ENCODE results near the gene LRBA.

DNA sequence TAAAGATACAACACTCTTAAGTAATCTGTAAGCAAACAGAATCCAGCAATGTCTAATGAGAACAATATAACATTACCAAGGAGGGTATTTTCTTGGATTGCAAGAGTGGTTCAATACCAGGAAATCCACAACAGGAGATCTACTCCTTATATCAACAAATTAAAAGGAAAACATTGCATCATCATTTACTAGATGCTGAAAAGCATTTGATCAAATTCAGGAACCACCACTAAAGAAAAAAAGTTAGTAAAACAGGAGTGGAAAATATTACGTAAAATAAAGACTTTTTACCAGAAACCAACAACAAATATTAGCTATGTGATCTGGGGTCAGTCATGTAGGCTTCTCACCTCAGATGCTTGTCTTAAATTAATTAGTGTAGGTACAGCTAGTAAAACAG is 499.9 kb downstream of the LRBA start:
- TF ChIP-seq POLR2A (IDR thresholded peaks at IDR 0.05): no peak
- TF ChIP-seq CTCF (IDR thresholded peaks at IDR 0.05): no peak
- no peak for TF ChIP-seq POLR2AphosphoS5 (IDR thresholded peaks at IDR 0.05; ENCODE audit: insufficient read depth in 1 of 2, low read depth in 1 of 2)
